Measurements from ENCODE around the gene TXNRD2.

TXNRD2 gene

GRCh38 chr22:19966908-19967750, 25.5 kb upstream of the TXNRD2 start:
- no peak for DNase-seq (ENCODE audit: low read depth in 2 of 2)

- no peak for DNase-seq (ENCODE audit: low read depth in 2 of 2)
Measured at GRCh38 chr22:19965771-19966709, 24.4 kb upstream of the TXNRD2 start.

- DNase-seq (ENCODE audit: low read depth in 2 of 2), result no peak
Measured at GRCh38 chr22:19964701-19965386, 23.2 kb upstream of the TXNRD2 start.

GRCh38 chr22:19963863-19964642, 22.4 kb upstream of the TXNRD2 start:
- DNase-seq (ENCODE audit: low read depth in 2 of 2), result no peak

GRCh38 chr22:19962909-19963806, 21.5 kb upstream of the TXNRD2 start:
- DNase-seq (ENCODE audit: low read depth in 2 of 2), result no peak

GRCh38 chr22:19962246-19962908, 20.8 kb upstream of the TXNRD2 start:
- DNase-seq (ENCODE audit: low read depth in 2 of 2), result no peak

- no peak for DNase-seq (ENCODE audit: low read depth in 2 of 2)
Measured at GRCh38 chr22:19961868-19962245, 20.2 kb upstream of the TXNRD2 start.

GRCh38 chr22:19961201-19961580, 19.6 kb upstream of the TXNRD2 start:
- no peak for DNase-seq (ENCODE audit: low read depth in 2 of 2)

- DNase-seq (ENCODE audit: low read depth in 2 of 2), result no peak
Measured at GRCh38 chr22:19960491-19961200, 19.0 kb upstream of the TXNRD2 start.

GRCh38 chr22:19959587-19960490, 18.2 kb upstream of the TXNRD2 start:
- no peak for DNase-seq (ENCODE audit: low read depth in 2 of 2)

GRCh38 chr22:19959043-19959586, 17.5 kb upstream of the TXNRD2 start:
- no peak for DNase-seq (ENCODE audit: low read depth in 2 of 2)

GRCh38 chr22:19958083-19959042, 16.7 kb upstream of the TXNRD2 start:
- no peak for DNase-seq (ENCODE audit: low read depth in 2 of 2)

GRCh38 chr22:19957445-19957844, 15.8 kb upstream of the TXNRD2 start:
- DNase-seq (ENCODE audit: low read depth in 2 of 2), result no peak

GRCh38 chr22:19955241-19956128, 13.9 kb upstream of the TXNRD2 start:
- no peak for DNase-seq (ENCODE audit: low read depth in 2 of 2)

GRCh38 chr22:19951346-19951745, 9.7 kb upstream of the TXNRD2 start:
- no peak for DNase-seq (ENCODE audit: low read depth in 2 of 2)
